Fibroblast of skin of left quadriceps (primary cell): Measurements from ENCODE around the gene SMIM28.
"Not testable (repeated sequence)": the region's sequence is repeated elsewhere in the genome, so short reads cannot be mapped to it uniquely, and the experiment has no call there.

Source experiments
- DNase-seq, 2 experiments: peaks; one replicate each; pipeline ENCODE4 v3.0.0-alpha.2; 2013; ENCODE audit warnings: low read depth in 2 of 2

SMIM28 gene

GRCh38 chr6:138377844-138378243 lies at the start of gene SMIM28:
SMIM28 (plus strand) TSS chr6:138377905; CDS start chr6:138378073, 168 bp downstream.
- no peak for DNase-seq

GRCh38 chr6:138328210-138328609 lies 49.5 kb upstream of the SMIM28 start:
- DNase-seq, result no peak

- DNase-seq, result no peak
Observed at GRCh38 chr6:138330763-138331162, 46.9 kb upstream of the SMIM28 start.

- DNase-seq, result no peak
Observed at GRCh38 chr6:138331444-138331843, 46.3 kb upstream of the SMIM28 start.

GRCh38 chr6:138331984-138332383 lies 45.7 kb upstream of the SMIM28 start:
- DNase-seq, result no peak

GRCh38 chr6:138334000-138334399 lies 43.7 kb upstream of the SMIM28 start:
- DNase-seq, result no peak

- DNase-seq, result no peak
Observed at GRCh38 chr6:138334963-138335362, 42.7 kb upstream of the SMIM28 start.

- no peak for DNase-seq
Observed at GRCh38 chr6:138336221-138336620, 41.5 kb upstream of the SMIM28 start.

- DNase-seq, result no peak
Observed at GRCh38 chr6:138337076-138337475, 40.6 kb upstream of the SMIM28 start.

GRCh38 chr6:138339024-138339423 lies 38.7 kb upstream of the SMIM28 start:
- DNase-seq, result no peak

- no peak for DNase-seq
Observed at GRCh38 chr6:138341176-138341575, 36.5 kb upstream of the SMIM28 start.

GRCh38 chr6:138343112-138343511 lies 34.6 kb upstream of the SMIM28 start:
- DNase-seq, result no peak

GRCh38 chr6:138345565-138346285 lies 32.0 kb upstream of the SMIM28 start:
- DNase-seq, result no peak

GRCh38 chr6:138346302-138347195 lies 31.2 kb upstream of the SMIM28 start:
- DNase-seq, result peak in 1 of 2 experiments; percentile 1

GRCh38 chr6:138347864-138348263 lies 29.8 kb upstream of the SMIM28 start:
- DNase-seq, result no peak

GRCh38 chr6:138349891-138350290 lies 27.8 kb upstream of the SMIM28 start:
- no peak for DNase-seq

GRCh38 chr6:138357928-138358327 lies 19.8 kb upstream of the SMIM28 start:
- no peak for DNase-seq

GRCh38 chr6:138368684-138369083 lies 9.0 kb upstream of the SMIM28 start:
- not testable (repeated sequence) for DNase-seq

- no peak for DNase-seq
Observed at GRCh38 chr6:138370631-138371451, 6.9 kb upstream of the SMIM28 start.

GRCh38 chr6:138371452-138371711 lies 6.3 kb upstream of the SMIM28 start:
- DNase-seq, result no peak

GRCh38 chr6:138371720-138372119 lies 6.0 kb upstream of the SMIM28 start:
- no peak for DNase-seq

GRCh38 chr6:138372711-138373463 lies 4.8 kb upstream of the SMIM28 start:
- DNase-seq, result no peak
